Gastrocnemius medialis (tissue), 4 donors: Measurements from ENCODE around the gene IL34.

Experiments used
- POLR2A ChIP-seq, 2 donors: fragments of 450-650 bp; IDR thresholded peaks; one replicate each; pipeline ENCODE4 v1.6.1; 2017; ENCODE audit warnings: antibody characterized with exemption in 2 of 2, mild to moderate bottlenecking in 2 of 2, moderate library complexity in 2 of 2
- TF ChIP-seq, protein P1 (sequence below), 5 experiments: fragments of 450-650 bp in 3 of 5; fragments of 200-600 bp in 2 of 5; sonication (generic) in 2 of 5; IDR thresholded peaks in 4 of 5; conservative IDR thresholded peaks in 1 of 5; 1 replicate in 4 of 5; 2 replicates in 1 of 5; pipeline ENCODE4 v1.5.1; 2016 to 2019; ENCODE audit warnings: antibody characterized with exemption in 5 of 5, mild to moderate bottlenecking in 3 of 5, moderate library complexity in 3 of 5

DNA sequence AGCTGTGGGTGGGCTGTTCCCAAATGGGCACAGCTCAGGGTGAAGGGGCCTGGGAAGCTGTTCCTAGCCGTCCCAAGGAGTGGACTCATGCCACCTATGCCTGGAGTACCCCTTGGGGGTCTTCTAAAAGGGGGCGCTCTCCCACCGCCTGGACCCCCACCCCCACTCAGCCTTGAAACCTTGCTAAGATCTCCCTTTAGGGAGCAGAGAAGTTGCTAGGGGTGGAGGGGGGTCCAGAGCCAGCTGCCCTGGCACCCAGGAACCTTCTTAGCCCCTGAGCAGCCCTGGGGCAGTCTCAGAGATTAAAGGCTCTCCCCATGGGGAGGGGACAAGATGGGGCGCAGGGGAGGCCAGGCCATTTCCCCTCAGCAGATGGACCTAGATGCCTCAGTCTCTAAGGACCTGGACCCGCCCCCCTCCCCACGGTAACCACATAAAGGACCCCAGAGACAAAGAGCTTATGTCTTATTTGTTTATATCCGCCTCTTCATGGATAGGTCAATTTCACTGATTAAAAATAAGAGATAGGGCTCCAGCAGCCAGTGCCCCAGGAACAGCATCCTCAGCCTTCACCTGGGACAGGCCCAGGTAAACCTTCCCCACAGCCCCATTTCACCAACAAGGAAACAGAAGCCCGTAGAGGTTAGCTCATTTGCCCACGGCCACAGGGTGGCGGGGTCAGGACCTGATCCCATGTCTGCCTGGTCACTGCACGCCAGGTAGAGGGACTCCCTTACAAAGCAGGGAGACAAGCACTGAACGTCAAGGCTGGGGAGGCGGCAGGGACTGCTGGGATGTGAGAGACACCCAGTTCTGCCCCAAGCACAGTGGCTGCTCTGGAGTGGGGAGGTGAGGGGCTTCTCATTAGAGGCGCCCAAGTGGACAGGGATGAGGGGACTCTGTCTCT lies 36.1 kb downstream of the IL34 start:
- TF ChIP-seq, protein P1, sequence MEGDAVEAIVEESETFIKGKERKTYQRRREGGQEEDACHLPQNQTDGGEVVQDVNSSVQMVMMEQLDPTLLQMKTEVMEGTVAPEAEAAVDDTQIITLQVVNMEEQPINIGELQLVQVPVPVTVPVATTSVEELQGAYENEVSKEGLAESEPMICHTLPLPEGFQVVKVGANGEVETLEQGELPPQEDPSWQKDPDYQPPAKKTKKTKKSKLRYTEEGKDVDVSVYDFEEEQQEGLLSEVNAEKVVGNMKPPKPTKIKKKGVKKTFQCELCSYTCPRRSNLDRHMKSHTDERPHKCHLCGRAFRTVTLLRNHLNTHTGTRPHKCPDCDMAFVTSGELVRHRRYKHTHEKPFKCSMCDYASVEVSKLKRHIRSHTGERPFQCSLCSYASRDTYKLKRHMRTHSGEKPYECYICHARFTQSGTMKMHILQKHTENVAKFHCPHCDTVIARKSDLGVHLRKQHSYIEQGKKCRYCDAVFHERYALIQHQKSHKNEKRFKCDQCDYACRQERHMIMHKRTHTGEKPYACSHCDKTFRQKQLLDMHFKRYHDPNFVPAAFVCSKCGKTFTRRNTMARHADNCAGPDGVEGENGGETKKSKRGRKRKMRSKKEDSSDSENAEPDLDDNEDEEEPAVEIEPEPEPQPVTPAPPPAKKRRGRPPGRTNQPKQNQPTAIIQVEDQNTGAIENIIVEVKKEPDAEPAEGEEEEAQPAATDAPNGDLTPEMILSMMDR (IDR thresholded peaks at IDR 0.05 in 4 of 5, conservative IDR thresholded peaks at IDR 0.05 in 1 of 5): no peak
- TF ChIP-seq POLR2A (IDR thresholded peaks at IDR 0.05): no peak
